Measurements from ENCODE around the gene TMC3. TPM values are rescaled to one million over a fixed set of nuclear protein-coding genes. Genes with fewer than 3 reads are reported as not detected.

TMC3 gene
- total RNA-seq, 1 experiment from 2014 or later = not detected

Other genes starting within 250 kb of the TMC3 start
- 0.36 and 0.59 TPM in 2 replicates for gene CFAP161, start 239.9 kb downstream of the TMC3 start, total RNA-seq (2014; rRNA removed; shearing (Covaris generic))
- gene IL16, start 177.3 kb downstream of the TMC3 start, total RNA-seq (2014; rRNA removed; shearing (Covaris generic)) = 0.96 and 1.4 TPM in 2 replicates
- 3.2 and 5.3 TPM in 2 replicates for gene STARD5, start 50.1 kb downstream of the TMC3 start, total RNA-seq (2014; rRNA removed; shearing (Covaris generic))